ENCODE results near the gene GLIS2. TPM values are rescaled to one million over a fixed set of nuclear protein-coding genes. Genes with fewer than 3 reads are reported as not detected.

GLIS2 gene
- total RNA-seq, 2 experiments from 2014 or later, result 0.15 to 0.25 TPM

GRCh38 chr16:4358236-4358635 lies 42.4 kb downstream of the GLIS2 start:
- ChIA-PET CTCF (interaction anchor here (0.7 to 2.0 kb wide), 2 partner anchors 10 to 46 kb away, joined by 4 to 13 read pairs; no protein-coding TSS in a partner anchor), POLR2A (no interaction called here)

GRCh38 chr16:4358831-4359561 lies 43.1 kb downstream of the GLIS2 start:
- CTCF ChIA-PET, result interaction anchor here (0.7 to 2.0 kb wide), 7 partner anchors 11 to 79 kb away, joined by 3 to 13 read pairs (median 3); no protein-coding TSS in a partner anchor
- POLR2A ChIA-PET, result interaction anchor here (0.9 kb wide), 1 partner anchor 11 kb away, joined by 3 read pairs; no protein-coding TSS in a partner anchor

GRCh38 chr16:4359914-4360313 lies 44.0 kb downstream of the GLIS2 start:
- ChIA-PET CTCF (interaction anchor here (0.7 to 2.0 kb wide), 6 partner anchors 11 to 78 kb away, joined by 3 to 13 read pairs (median 4); no protein-coding TSS in a partner anchor), POLR2A (interaction anchor here (0.6 to 0.9 kb wide), 2 partner anchors 11 to 87 kb away, joined by 3 read pairs; partner anchors contain the start of gene TFAP4)

- POLR2A ChIA-PET, result interaction anchor here (0.6 kb wide), 1 partner anchor 88 kb away, joined by 3 read pairs; the partner anchor contains the start of gene TFAP4
- CTCF ChIA-PET, result no interaction called here
These were observed 44.7 kb downstream of the GLIS2 start for GRCh38 chr16:4360538-4361021.

GRCh38 chr16:4361033-4361943 lies 45.4 kb downstream of the GLIS2 start:
- POLR2A ChIA-PET, result no interaction called here
- CTCF ChIA-PET, result interaction anchor here (1.2 kb wide), 1 partner anchor 9 kb away, joined by 3 read pairs; no protein-coding TSS in a partner anchor

- POLR2A ChIA-PET, result no interaction called here
- CTCF ChIA-PET, result interaction anchor here (1.2 kb wide), 1 partner anchor 9 kb away, joined by 3 read pairs; no protein-coding TSS in a partner anchor
These were observed 46.1 kb downstream of the GLIS2 start for GRCh38 chr16:4361944-4362311.

GRCh38 chr16:4362476-4363135 lies 46.7 kb downstream of the GLIS2 start:
- CTCF ChIA-PET, result no interaction called here

GRCh38 chr16:4364196-4365013 lies 48.5 kb downstream of the GLIS2 start:
- POLR2A ChIA-PET, result interaction anchor here (0.6 kb wide), 1 partner anchor 213 kb away, joined by 3 read pairs; no protein-coding TSS in a partner anchor
- CTCF ChIA-PET, result no interaction called here

More at GRCh38 chr16:4362476-4363135, 46.7 kb downstream of the GLIS2 start:
- POLR2A ChIA-PET, result no interaction called here

- ChIA-PET POLR2A (no interaction called here), CTCF (interaction anchor here (1.0 kb wide), 1 partner anchor 38 kb away, joined by 4 read pairs; no protein-coding TSS in a partner anchor)
These were observed 49.1 kb downstream of the GLIS2 start for GRCh38 chr16:4365014-4365406.

GRCh38 chr16:4365615-4366014 lies 49.7 kb downstream of the GLIS2 start:
- ChIA-PET CTCF (interaction anchor here (1.0 kb wide), 1 partner anchor 37 kb away, joined by 4 read pairs; no protein-coding TSS in a partner anchor), POLR2A (no interaction called here)

GRCh38 chr16:4366016-4366415 lies 50.1 kb downstream of the GLIS2 start:
- POLR2A ChIA-PET, result no interaction called here
- CTCF ChIA-PET, result interaction anchor here (1.0 kb wide), 1 partner anchor 37 kb away, joined by 4 read pairs; no protein-coding TSS in a partner anchor

- CTCF ChIA-PET, result no interaction called here
- POLR2A ChIA-PET, result no interaction called here
These were observed 51.6 kb downstream of the GLIS2 start for GRCh38 chr16:4367393-4367856.

- ChIA-PET POLR2A (no interaction called here), CTCF (interaction anchor here (1.6 kb wide), 1 partner anchor 33 kb away, joined by 3 read pairs; no protein-coding TSS in a partner anchor)
These were observed 53.3 kb downstream of the GLIS2 start for GRCh38 chr16:4369007-4369733.

GRCh38 chr16:4370151-4370550 lies 54.3 kb downstream of the GLIS2 start:
- CTCF ChIA-PET, result interaction anchor here (0.9 to 1.6 kb wide), 3 partner anchors 9 to 32 kb away, joined by 3 to 4 read pairs (median 3); no protein-coding TSS in a partner anchor
- POLR2A ChIA-PET, result no interaction called here

GRCh38 chr16:4370570-4371356 lies 54.9 kb downstream of the GLIS2 start:
- ChIA-PET POLR2A (no interaction called here), CTCF (interaction anchor here (0.9 to 1.3 kb wide), 3 partner anchors 9 to 97 kb away, joined by 3 to 4 read pairs (median 3); no protein-coding TSS in a partner anchor)

- CTCF ChIA-PET, result interaction anchor here (1.1 to 1.3 kb wide), 2 partner anchors 12 to 98 kb away, joined by 3 to 4 read pairs; no protein-coding TSS in a partner anchor
These were observed 55.6 kb downstream of the GLIS2 start, which contains the start of gene VASN for GRCh38 chr16:4371357-4372000. Gene VASN (plus strand): TSS chr16:4371848. CDS start chr16:4380878, 9,030 bp downstream.

More at GRCh38 chr16:4371357-4372000, 55.6 kb downstream of the GLIS2 start, which contains the start of gene VASN:
- POLR2A ChIA-PET, result no interaction called here

Measured in activated CD8-positive, alpha-beta memory T cell treated with anti-CD3 and anti-CD28 coated beads for 36 hours (primary cell).